SK-N-SH treated with all-trans-retinoic acid at 6 μM for 48 hours (cell line): Measurements from ENCODE around the gene GIMAP5.

Experiments used
- ARNTL ChIP-seq: fragments of 450-650 bp; formaldehyde crosslinking; IDR thresholded peaks from 2 replicates; pipeline ENCODE4 v1.5.0; 2020; ENCODE audit warnings: low read depth, mild to moderate bottlenecking, moderate library complexity, borderline replicate concordance
- CREB5 ChIP-seq: fragments of 250-450 bp; sonication (Bioruptor Pico); IDR thresholded peaks from 2 replicates; pipeline ENCODE4 v1.5.1; 2020; ENCODE audit warnings: low read depth, mild to moderate bottlenecking, moderate library complexity
- POU6F1 ChIP-seq: fragments of 250-450 bp; sonication (Bioruptor Pico); IDR thresholded peaks from 2 replicates; pipeline ENCODE4 v1.8.0; 2021; ENCODE audit warnings: low read depth, mild to moderate bottlenecking, moderate library complexity, borderline replicate concordance
- RARB ChIP-seq: fragments of 250-450 bp; sonication (Bioruptor Pico); IDR thresholded peaks from 2 replicates; pipeline ENCODE4 v1.8.0; 2021; ENCODE audit warnings: mild to moderate bottlenecking, moderate library complexity
- TSHZ2 ChIP-seq: fragments of 250-450 bp; sonication (Bioruptor Pico); IDR thresholded peaks from 2 replicates; pipeline ENCODE4 v1.5.0; 2020; ENCODE audit warnings: mild to moderate bottlenecking, moderate library complexity
- ZC3H10 ChIP-seq: fragments of 250-450 bp; sonication (Bioruptor Pico); IDR thresholded peaks from 2 replicates; pipeline ENCODE4 v1.5.1; 2021; ENCODE audit warnings: mild to moderate bottlenecking, moderate library complexity
- ZFP30 ChIP-seq: fragments of 450-650 bp; formaldehyde crosslinking; IDR thresholded peaks from 2 replicates; pipeline ENCODE4 v1.5.0; 2022; ENCODE audit warnings: mild to moderate bottlenecking, moderate library complexity
- ZNF565 ChIP-seq: fragments of 450-650 bp; formaldehyde crosslinking; conservative IDR thresholded peaks from 2 replicates; pipeline ENCODE4 v1.5.0; 2020; ENCODE audit warnings: low read depth, mild to moderate bottlenecking, moderate library complexity
- TF ChIP-seq, protein P1 (sequence below): fragments of 250-450 bp; sonication (Bioruptor Pico); IDR thresholded peaks from 2 replicates; pipeline ENCODE4 v1.8.0; 2020; ENCODE audit warnings: mild to moderate bottlenecking, moderate library complexity, borderline replicate concordance

GRCh38 chr7:150778738-150779301, 41.6 kb downstream of the GIMAP5 start:
- TF ChIP-seq ZFP30 (CRISPR knock-in tag) (no peak), TSHZ2 (CRISPR knock-in tag) (no peak), ZNF565 (no peak), ARNTL (CRISPR knock-in tag) (no peak), POU6F1 (CRISPR knock-in tag) (no peak), RARB (CRISPR knock-in tag) (no peak), ZC3H10 (CRISPR knock-in tag) (no peak), CREB5 (no peak)
- TF ChIP-seq, protein P1, sequence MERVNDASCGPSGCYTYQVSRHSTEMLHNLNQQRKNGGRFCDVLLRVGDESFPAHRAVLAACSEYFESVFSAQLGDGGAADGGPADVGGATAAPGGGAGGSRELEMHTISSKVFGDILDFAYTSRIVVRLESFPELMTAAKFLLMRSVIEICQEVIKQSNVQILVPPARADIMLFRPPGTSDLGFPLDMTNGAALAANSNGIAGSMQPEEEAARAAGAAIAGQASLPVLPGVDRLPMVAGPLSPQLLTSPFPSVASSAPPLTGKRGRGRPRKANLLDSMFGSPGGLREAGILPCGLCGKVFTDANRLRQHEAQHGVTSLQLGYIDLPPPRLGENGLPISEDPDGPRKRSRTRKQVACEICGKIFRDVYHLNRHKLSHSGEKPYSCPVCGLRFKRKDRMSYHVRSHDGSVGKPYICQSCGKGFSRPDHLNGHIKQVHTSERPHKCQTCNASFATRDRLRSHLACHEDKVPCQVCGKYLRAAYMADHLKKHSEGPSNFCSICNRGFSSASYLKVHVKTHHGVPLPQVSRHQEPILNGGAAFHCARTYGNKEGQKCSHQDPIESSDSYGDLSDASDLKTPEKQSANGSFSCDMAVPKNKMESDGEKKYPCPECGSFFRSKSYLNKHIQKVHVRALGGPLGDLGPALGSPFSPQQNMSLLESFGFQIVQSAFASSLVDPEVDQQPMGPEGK (CRISPR knock-in tag): no peak
